GM18498 (cell line): ENCODE results near the gene HORMAD2.
"Not testable (repeated sequence)": the region's sequence is repeated elsewhere in the genome, so short reads cannot be mapped to it uniquely, and the experiment has no call there.

ENCODE experiments used
- ATAC-seq: cut with Tn5 transposase; IDR thresholded peaks from one replicate; pipeline ENCODE4 v1.9.1; 2021; ENCODE audit warnings: mild to moderate bottlenecking, moderate library complexity; ENCODE audit not compliant: unreplicated experiment

Gene HORMAD2

GRCh38 chr22:30056015-30056414 is 24.2 kb upstream of the HORMAD2 start:
- no peak for ATAC-seq

- ATAC-seq, result no peak
Measured at GRCh38 chr22:30057375-30057774, 22.9 kb upstream of the HORMAD2 start.

GRCh38 chr22:30059346-30060020 is 20.8 kb upstream of the HORMAD2 start:
- not testable (repeated sequence) for ATAC-seq

GRCh38 chr22:30061094-30061493 is 19.2 kb upstream of the HORMAD2 start:
- ATAC-seq, result not testable (repeated sequence)

GRCh38 chr22:30062259-30062658 is 18.0 kb upstream of the HORMAD2 start:
- no peak for ATAC-seq

- ATAC-seq, result no peak
Measured at GRCh38 chr22:30062950-30063349, 17.3 kb upstream of the HORMAD2 start.

GRCh38 chr22:30064172-30064571 is 16.1 kb upstream of the HORMAD2 start:
- ATAC-seq, result no peak

GRCh38 chr22:30073743-30074142 is 6.5 kb upstream of the HORMAD2 start:
- no peak for ATAC-seq

- ATAC-seq, result no peak
Measured at GRCh38 chr22:30074147-30074546, 6.1 kb upstream of the HORMAD2 start.

GRCh38 chr22:30074994-30075393 is 5.3 kb upstream of the HORMAD2 start:
- ATAC-seq, result no peak

- no peak for ATAC-seq
Measured at GRCh38 chr22:30077279-30077880, 2.9 kb upstream of the HORMAD2 start.

- ATAC-seq, result no peak
Measured at GRCh38 chr22:30078320-30079311, 1.6 kb upstream of the HORMAD2 start.

- no peak for ATAC-seq
Measured at GRCh38 chr22:30080805-30081204, 541 bp downstream of the HORMAD2 start.

GRCh38 chr22:30086496-30086895 is 6.2 kb downstream of the HORMAD2 start:
- ATAC-seq, result no peak

GRCh38 chr22:30087037-30087436 is 6.8 kb downstream of the HORMAD2 start:
- not testable (repeated sequence) for ATAC-seq

- ATAC-seq, result no peak
Measured at GRCh38 chr22:30087611-30088010, 7.3 kb downstream of the HORMAD2 start.

- ATAC-seq, result no peak
Measured at GRCh38 chr22:30088468-30088867, 8.2 kb downstream of the HORMAD2 start.

- ATAC-seq, result no peak
Measured at GRCh38 chr22:30089655-30089974, 9.4 kb downstream of the HORMAD2 start.

GRCh38 chr22:30092686-30093085 is 12.4 kb downstream of the HORMAD2 start:
- ATAC-seq, result no peak

- ATAC-seq, result no peak
Measured at GRCh38 chr22:30094804-30095203, 14.5 kb downstream of the HORMAD2 start.

GRCh38 chr22:30097861-30098260 is 17.6 kb downstream of the HORMAD2 start:
- ATAC-seq, result no peak

GRCh38 chr22:30100770-30101169 is 20.5 kb downstream of the HORMAD2 start:
- ATAC-seq, result not testable (repeated sequence)
